Esophagus muscularis mucosa (tissue), 4 donors: Measurements from ENCODE around the gene VAV1. TPM values are rescaled to one million over a fixed set of nuclear protein-coding genes. Genes with fewer than 3 reads are reported as not detected.
"Not testable (repeated sequence)": the region's sequence is repeated elsewhere in the genome, so short reads cannot be mapped to it uniquely, and the experiment has no call there.

ENCODE experiments used
- DNase-seq: peaks from one replicate; pipeline ENCODE4 v3.0.0-alpha.2; 2017; ENCODE audit errors: extremely low spot score
- H3K27ac ChIP-seq, 4 donors: fragments of 200-600 bp; sonication (generic); replicated peaks in 1 of 4; 1 replicate in 3 of 4; 2 replicates in 1 of 4; pipeline ENCODE4 v1.5.1; 2016 to 2019; ENCODE audit warnings: mild to moderate bottlenecking in 1 of 4
- H3K27me3 ChIP-seq, 4 donors: fragments of 200-600 bp; sonication (generic); one replicate each; pipeline versions ENCODE4 v1.5.1 to v1.6.0; 2016 to 2019
- H3K36me3 ChIP-seq, 4 donors: fragments of 200-600 bp; sonication (generic); one replicate each; pipeline ENCODE4 v1.5.1; 2016 to 2019
- H3K4me1 ChIP-seq, 4 donors: fragments of 200-600 bp; sonication (generic); one replicate each; pipeline ENCODE4 v1.5.1; 2016 to 2019
- H3K4me3 ChIP-seq, 4 donors: fragments of 200-600 bp; sonication (generic); 1 replicate in 2 of 4; 2 replicates in 2 of 4; pipeline ENCODE4 v1.5.1; 2016 to 2019; ENCODE audit warnings: mild to moderate bottlenecking in 4 of 4, moderate library complexity in 1 of 4
- H3K9me3 ChIP-seq, 4 donors: fragments of 200-600 bp; sonication (generic); 1 replicate in 3 of 4; 2 replicates in 1 of 4; pipeline ENCODE4 v1.5.1; 2016 to 2019
- EP300 ChIP-seq: sonication (generic); formaldehyde crosslinking; IDR thresholded peaks from one replicate; pipeline ENCODE4 v1.6.1; 2017; ENCODE audit warnings: antibody characterized with exemption
- POLR2A ChIP-seq: fragments of 450-650 bp; IDR thresholded peaks from one replicate; pipeline ENCODE4 v1.6.1; 2017; ENCODE audit warnings: antibody characterized with exemption, moderate library complexity, mild to moderate bottlenecking, low read depth
- POLR2AphosphoS5 ChIP-seq, 2 donors: sonication (generic); formaldehyde crosslinking; IDR thresholded peaks; one replicate each; pipeline ENCODE4 v1.6.1; 2017; ENCODE audit warnings: antibody characterized with exemption in 2 of 2
- WGBS: methylation state at CpG from one replicate; pipeline ENCODE4 v1.1.5; 2018; 5-methylcytosine and 5-hydroxymethylcytosine counted together
- intact Hi-C: fragments of 100-400 bp; cut with DNase I; formaldehyde crosslinking; loops from one replicate; pipeline ENCODE4 v1.15.1; 2023
- total RNA-seq, 4 donors: library from RNA; depleted of rRNA; stranded (reverse); fragments of >200 nt; gene quantifications; one replicate each; pipeline versions ENCODE4 v1.1.0 to v1.2.1, GENCODE V29; 2016
- TF ChIP-seq, protein P1 (sequence below), 3 experiments: fragments of 200-600 bp in 2 of 3; fragments of 450-650 bp in 1 of 3; sonication (generic) in 2 of 3; IDR thresholded peaks; one replicate each; pipeline ENCODE4 v1.5.1; 2017 to 2019; ENCODE audit warnings: antibody characterized with exemption in 3 of 3, mild to moderate bottlenecking in 2 of 3, moderate library complexity in 1 of 3

Gene VAV1
- total RNA-seq, 4 donors from 2014 or later, result 2.9 to 8.0 (median 4.1) TPM

DNA sequence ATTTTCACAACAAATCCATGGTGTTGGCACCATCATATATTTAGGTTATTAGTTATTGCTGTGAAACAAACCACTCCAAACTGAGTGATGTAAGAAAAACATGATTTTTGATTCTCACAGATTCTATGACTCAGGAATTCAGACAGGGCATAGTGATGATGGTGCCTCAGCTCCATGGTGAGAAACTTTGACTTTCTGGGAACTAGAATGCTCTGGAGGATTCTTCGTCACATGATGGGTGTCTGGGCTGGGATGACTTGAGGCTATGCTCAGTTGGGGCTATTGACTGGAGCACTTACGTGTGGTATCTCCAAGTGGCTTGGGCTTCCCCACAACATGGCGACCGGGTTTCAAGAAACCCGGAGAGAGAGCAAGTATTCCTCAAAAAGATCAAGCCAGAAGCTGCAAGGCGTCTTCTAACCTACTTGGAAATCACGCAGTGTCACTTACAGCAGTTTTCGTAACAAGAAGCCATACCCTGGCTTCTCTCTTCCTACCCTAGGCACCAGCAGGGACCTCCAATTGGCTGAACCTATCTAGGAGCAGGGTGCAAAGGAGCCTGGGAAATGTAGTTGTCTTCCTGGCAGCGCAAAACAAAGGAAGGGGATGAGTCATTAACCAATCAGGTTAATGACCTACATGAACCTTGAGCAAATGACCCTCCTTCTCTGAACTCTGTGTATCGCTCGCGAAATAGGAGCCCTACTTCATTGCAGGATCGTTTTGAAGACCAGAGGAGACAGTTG lies 22.4 kb downstream of the VAV1 start:
- Histone ChIP-seq H3K4me3 (no peak overlapping the region), H3K27ac (no peak overlapping the region), H3K27me3 (peaks cover 0 to 41% (median 2%) of the 10 kb centered on the region in 4 donors), H3K9me3 (peaks cover 0 to 11% (median 7%) of the 10 kb centered on the region in 4 donors), H3K4me1 (no peaks in the 10 kb centered on the region), H3K36me3 (no peaks in the 10 kb centered on the region)
- DNase-seq, result no peak
- TF ChIP-seq POLR2AphosphoS5 (IDR thresholded peaks at IDR 0.05) (no peak), POLR2A (no peak), EP300 (no peak)
- TF ChIP-seq, protein P1, sequence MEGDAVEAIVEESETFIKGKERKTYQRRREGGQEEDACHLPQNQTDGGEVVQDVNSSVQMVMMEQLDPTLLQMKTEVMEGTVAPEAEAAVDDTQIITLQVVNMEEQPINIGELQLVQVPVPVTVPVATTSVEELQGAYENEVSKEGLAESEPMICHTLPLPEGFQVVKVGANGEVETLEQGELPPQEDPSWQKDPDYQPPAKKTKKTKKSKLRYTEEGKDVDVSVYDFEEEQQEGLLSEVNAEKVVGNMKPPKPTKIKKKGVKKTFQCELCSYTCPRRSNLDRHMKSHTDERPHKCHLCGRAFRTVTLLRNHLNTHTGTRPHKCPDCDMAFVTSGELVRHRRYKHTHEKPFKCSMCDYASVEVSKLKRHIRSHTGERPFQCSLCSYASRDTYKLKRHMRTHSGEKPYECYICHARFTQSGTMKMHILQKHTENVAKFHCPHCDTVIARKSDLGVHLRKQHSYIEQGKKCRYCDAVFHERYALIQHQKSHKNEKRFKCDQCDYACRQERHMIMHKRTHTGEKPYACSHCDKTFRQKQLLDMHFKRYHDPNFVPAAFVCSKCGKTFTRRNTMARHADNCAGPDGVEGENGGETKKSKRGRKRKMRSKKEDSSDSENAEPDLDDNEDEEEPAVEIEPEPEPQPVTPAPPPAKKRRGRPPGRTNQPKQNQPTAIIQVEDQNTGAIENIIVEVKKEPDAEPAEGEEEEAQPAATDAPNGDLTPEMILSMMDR (IDR thresholded peaks at IDR 0.05), result no peak
- intact Hi-C loops, result no loop called here
- WGBS, result 81% methylated on average over 12 of the region's 13 CpGs

DNA sequence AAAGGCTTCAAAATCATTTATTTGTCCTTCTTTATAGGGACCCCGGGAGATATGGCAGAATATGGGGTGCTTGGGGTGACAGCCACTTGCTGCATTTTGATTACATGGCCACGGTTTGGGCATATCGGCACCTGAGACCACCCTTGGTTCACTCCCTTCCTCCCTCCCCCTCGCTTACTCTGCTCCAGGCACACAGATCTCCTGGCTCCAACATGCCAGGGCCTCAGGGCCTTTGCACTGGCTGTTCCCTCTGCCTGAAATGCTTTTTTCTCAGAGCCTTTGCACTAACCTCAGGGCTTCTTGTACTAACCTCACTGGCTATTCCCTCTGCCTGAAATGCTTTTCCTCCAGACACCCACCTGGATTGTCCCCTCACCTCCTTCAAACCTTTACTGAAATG lies 23.8 kb downstream of the VAV1 start:
- Histone ChIP-seq H3K9me3 (peaks cover 0 to 11% (median 7%) of the 10 kb centered on the region in 4 donors), H3K4me3 (no peak overlapping the region), H3K27ac (no peak overlapping the region), H3K27me3 (peaks cover 0 to 55% (median 2%) of the 10 kb centered on the region in 4 donors), H3K36me3 (no peaks in the 10 kb centered on the region), H3K4me1 (peaks cover 1 to 7% (median 5%) of the 10 kb centered on the region in 4 donors)
- WGBS, result 90% methylated on average over 4 of the region's 4 CpGs
- no peak for TF ChIP-seq POLR2A
- no peak for TF ChIP-seq EP300
- TF ChIP-seq, protein P1 (IDR thresholded peaks at IDR 0.05), result no peak
- no peak for TF ChIP-seq POLR2AphosphoS5 (IDR thresholded peaks at IDR 0.05)
- no peak for DNase-seq
- intact Hi-C loops, result no loop called here

DNA sequence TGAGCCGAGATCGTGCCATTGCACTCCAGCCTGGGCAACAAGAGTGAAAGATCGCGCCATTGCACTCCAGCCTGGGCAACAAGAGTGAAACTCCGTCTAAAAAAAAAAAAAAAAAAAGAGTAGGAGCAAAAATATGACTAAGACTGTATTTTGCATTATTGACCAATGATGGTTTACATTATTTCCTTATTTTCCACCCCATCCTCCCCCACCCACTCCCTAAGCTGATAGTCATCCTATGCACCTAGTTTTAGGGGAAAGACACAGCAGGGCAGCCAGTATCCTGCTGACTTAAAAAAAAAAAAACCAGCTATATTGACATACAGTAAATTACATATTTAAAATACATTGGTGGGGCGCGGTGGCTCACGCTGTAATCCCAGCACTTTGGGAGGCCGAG lies 25.1 kb downstream of the VAV1 start:
- H3K9me3 ChIP-seq, result peaks cover 0 to 11% (median 7%) of the 10 kb centered on the region in 4 donors
- no peak overlapping the region for H3K27ac ChIP-seq
- TF ChIP-seq, protein P1 (IDR thresholded peaks at IDR 0.05), result no peak
- no peak for TF ChIP-seq POLR2A
- TF ChIP-seq POLR2AphosphoS5 (IDR thresholded peaks at IDR 0.05), result no peak
- no peak for TF ChIP-seq EP300
- intact Hi-C loops, result no loop called here
- no peaks in the 10 kb centered on the region for H3K36me3 ChIP-seq
- H3K4me3 ChIP-seq, result no peak overlapping the region
- H3K4me1 ChIP-seq, result peaks cover 5 to 12% (median 11%) of the 10 kb centered on the region in 4 donors
- 82% methylated on average over 9 of the region's 9 CpGs for WGBS
- no peak for DNase-seq
- H3K27me3 ChIP-seq, result peaks cover 0 to 59% (median 2%) of the 10 kb centered on the region in 4 donors

DNA sequence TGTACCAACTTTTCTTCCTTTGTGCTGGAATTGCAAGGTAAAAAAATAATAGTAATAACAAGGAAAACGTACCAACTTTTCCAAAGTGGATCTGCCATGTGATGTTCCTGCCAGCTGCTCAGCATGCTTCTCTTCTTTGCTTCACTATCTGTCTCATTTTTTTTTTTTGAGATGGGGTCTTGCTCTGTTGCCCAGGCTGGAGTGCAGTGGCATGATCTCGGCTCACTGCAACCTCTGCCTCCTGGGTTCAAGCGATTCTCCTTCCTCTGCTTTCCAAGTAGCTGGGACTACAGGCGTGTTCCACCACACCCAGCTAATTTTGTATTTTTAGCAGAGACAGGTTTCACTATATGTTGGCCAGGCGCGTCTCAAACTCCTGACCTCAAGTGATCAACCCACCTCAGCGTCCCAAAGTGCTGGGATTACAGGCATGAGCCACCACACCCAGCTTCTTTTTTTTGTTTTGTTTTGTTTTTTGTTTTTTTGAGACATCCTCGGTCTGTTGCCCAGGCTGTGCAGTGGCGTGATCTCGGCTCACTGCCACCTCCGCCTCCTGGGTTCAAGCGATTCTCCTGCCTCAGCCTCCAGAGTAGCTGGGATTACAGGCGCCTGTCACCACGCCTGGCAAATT lies 27.8 kb downstream of the VAV1 start:
- H3K27me3 ChIP-seq, result peaks cover 0 to 83% (median 2%) of the 10 kb centered on the region in 4 donors
- WGBS, result 76% methylated on average over 14 of the region's 14 CpGs
- H3K36me3 ChIP-seq, result not testable (repeated sequence)

DNA sequence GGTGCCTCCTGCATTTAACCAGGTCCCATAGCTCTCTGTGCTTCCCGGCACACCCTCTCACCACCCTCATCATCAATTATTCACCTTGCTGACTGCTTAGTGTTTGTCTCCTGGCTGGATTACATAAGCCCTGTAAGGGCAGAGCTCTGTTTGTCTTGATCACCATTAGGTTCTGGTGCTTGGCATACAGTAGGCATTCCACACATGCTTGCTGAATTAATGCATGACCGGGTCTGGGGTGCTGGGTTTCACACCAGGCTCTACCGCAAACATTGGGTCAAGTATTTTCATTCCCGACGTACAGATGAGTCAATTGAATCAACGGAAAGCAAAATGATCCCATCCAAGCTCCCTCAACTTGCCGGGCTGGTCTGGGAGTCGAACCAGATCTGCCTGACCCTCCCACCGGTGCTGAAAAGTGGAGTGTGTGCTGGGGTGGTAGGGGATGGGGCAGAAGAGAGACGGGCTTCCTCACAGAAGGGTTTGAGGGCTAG lies 28.5 kb downstream of the VAV1 start:
- TF ChIP-seq POLR2AphosphoS5 (IDR thresholded peaks at IDR 0.05), result no peak
- no peak for TF ChIP-seq POLR2A
- TF ChIP-seq, protein P1 (IDR thresholded peaks at IDR 0.05), result no peak
- no peak for TF ChIP-seq EP300
- H3K9me3 ChIP-seq, result no peaks in the 10 kb centered on the region
- peaks cover 0 to 83% (median 2%) of the 10 kb centered on the region in 4 donors for H3K27me3 ChIP-seq
- DNase-seq, result no peak
- no peaks in the 10 kb centered on the region for H3K36me3 ChIP-seq
- H3K27ac ChIP-seq, result peak overlapping the region in 3 of 4 donors; percentile 18 to 44 (median 36)
- peak overlapping the region; percentile 7 to 50 (median 26) for H3K4me3 ChIP-seq
- intact Hi-C loops, result no loop called here
- 41% methylated on average over 5 of the region's 10 CpGs for WGBS
- peaks cover 5 to 12% (median 11%) of the 10 kb centered on the region in 4 donors for H3K4me1 ChIP-seq

More for the DNA sequence above, 27.8 kb downstream of the VAV1 start:
- peaks cover 5 to 12% (median 11%) of the 10 kb centered on the region in 4 donors for H3K4me1 ChIP-seq
- DNase-seq, H3K4me3 ChIP-seq, H3K9me3 ChIP-seq, intact Hi-C loops, H3K27ac ChIP-seq: not testable (repeated sequence)
